CD4-positive, alpha-beta T cell treated with Interleukin-4 for 1 hour (primary cell): Measurements from ENCODE around the gene TRIP6.
"Not testable (repeated sequence)": the region's sequence is repeated elsewhere in the genome, so short reads cannot be mapped to it uniquely, and the experiment has no call there.

Source experiments
- DNase-seq, 2 donors: peaks; one replicate each; pipeline ENCODE4 v3.0.0-alpha.2; 2020 to 2022

The TRIP6 gene

DNA sequence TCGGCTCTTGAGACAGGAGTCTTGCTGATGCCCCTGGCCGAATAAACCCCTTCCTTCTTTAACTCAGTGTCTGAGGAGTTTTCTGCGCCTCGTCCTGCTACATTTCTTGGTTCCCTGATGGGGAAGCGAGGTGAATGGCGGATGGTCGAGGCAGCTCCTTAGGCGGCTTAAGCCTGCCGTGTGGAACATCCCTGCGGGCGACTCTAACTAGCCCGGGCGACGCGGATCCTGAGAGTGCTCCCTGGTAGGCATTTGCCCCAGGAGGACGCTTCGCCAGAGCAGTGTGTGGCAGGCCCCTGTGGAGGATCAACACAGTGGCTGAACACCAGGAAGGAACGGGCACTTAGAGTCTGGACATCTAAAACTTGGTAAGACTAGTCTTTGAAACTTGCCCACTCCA lies 27.8 kb upstream of the TRIP6 start:
- DNase-seq, result no peak

DNA sequence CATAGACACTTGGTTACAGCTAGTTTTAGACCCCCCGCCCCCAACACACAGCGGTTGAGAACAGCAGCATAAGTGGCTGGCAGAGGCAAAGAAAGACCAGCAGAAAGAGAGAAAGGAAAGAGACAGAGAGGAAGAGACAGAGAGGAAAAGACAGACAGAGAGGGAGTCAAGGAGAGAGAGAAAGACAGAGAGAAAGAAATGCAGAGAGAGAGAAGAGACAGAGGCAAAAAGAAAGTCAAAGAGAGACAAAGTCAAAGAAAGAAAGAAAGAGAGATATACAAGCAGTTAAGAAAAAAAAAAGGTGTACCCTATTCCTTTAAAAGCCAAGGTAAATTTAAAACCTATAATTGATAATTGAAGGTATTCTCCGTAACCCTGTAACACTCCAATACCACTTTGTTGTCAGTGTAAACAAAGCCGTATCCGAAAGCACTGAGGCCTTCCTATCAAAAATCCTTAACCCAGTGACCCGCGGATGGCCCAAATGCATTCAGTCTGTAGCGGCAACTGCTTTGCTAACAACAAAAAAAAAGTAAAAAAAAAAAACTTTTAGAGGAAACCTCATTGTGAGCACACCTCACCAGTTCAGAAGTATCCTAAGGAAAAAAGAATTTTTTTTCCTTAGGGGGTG lies 26.6 kb upstream of the TRIP6 start:
- DNase-seq, result no peak

DNA sequence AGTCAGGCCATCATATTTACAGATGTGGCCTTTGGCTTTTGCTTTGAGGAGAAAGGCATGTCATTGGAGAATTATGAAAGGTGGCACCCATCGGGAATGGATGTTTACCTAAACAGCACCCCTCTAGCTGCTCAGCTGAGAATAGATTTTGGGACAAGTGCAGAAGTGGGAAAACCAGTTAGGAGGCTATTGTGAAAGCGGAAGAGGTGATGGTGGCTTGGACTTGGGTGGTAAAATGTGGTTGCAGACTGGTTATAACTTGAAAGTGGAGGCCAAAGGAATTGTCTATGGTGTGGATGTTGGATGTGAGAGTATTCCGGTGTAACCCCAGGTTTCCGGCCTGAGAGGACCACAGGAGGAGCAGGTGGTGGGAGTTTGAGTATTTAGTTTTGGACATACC lies 19.8 kb upstream of the TRIP6 start:
- DNase-seq, result no peak

- DNase-seq, result peak; percentile 82 to 85
Observed at GRCh38 chr7:100852048-100852872, 14.9 kb upstream of the TRIP6 start, which contains the start of gene SLC12A9. Gene SLC12A9, plus strand, starts transcription at chr7:100852713. Its CDS starts 1,485 bp downstream, at chr7:100854198.

GRCh38 chr7:100854146-100854895 lies 12.9 kb upstream of the TRIP6 start:
- DNase-seq, result no peak

DNA sequence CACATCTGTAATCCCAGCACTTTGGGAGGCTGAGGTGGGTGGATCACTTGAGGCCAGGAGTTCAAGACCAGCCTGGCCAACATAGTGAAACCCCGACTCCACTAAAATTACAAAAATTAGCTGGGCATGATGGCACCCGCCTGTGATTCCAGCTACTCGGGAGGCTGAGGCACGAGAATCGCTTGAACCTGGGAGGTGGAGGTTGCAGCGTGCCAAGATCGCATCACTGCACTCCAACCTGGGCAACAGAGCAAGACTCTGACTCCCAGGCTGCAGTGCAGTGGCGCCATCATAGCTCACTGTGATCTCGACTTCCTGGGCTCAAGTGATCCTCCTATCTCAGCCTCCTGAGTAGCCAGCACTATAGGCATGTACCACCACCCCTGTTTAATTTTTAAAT lies 12.3 kb upstream of the TRIP6 start:
- DNase-seq, result not testable (repeated sequence)

- no peak for DNase-seq
Observed at GRCh38 chr7:100855515-100855914, 11.7 kb upstream of the TRIP6 start.

GRCh38 chr7:100856871-100857282 lies 10.3 kb upstream of the TRIP6 start:
- no peak for DNase-seq

DNA sequence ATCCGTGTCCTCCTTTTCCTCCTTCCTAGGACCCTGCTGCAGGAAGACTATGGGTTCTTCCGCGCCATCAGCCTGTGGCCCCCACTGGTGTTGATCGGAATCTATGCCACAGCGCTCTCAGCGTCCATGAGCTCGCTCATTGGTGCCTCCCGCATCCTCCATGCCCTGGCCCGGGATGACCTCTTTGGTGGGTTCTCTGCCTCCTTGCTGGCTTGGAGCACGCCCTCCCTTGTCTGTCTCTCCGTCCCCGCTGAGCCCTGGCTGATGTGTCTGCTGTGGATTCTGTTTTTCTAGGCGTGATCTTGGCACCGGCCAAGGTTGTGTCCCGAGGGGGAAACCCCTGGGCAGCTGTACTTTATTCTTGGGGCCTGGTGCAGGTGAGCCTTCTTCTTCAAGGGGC lies 7.3 kb upstream of the TRIP6 start:
- DNase-seq, result no peak

DNA sequence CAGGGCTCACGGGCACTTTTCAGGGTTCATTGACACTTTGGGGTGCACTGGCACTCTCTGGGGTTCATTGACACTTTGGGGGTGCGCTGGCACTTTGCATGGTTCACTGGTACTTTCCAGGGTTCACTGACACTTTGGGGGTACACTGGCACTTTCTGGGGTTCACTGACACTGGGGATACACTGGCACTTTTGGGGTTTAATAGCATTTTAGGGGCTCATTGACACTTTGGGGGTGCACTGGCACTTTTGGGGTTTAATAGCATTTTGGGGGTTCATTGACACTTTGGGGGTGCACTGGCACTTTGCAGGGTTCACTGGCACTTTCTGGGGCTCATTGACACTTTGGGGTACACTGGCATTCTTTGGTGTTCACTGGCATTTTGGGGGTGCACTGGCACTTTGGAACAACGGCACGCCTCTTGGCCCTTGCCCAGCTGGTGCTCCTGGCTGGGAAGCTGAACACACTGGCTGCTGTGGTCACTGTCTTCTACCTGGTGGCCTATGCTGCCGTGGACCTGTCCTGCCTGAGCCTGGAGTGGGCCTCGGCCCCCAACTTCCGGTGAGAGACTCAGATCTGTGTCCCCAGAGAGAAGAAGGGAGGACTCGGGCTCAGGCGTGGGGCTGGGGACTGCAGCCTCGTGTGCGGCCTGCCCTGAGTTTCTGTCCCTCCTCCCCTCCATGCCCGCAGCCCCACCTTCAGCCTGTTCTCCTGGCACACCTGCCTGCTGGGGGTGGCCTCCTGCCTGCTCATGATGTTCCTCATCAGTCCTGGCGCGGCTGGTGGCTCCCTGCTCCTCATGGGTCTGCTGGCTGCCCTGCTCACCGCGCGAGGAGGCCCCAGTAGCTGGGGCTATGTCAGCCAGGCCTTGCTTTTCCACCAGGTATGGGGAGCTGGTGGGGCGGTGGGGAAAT lies 6.2 kb upstream of the TRIP6 start:
- no peak for DNase-seq

- no peak for DNase-seq
Observed at GRCh38 chr7:100861616-100861985, 5.6 kb upstream of the TRIP6 start.

GRCh38 chr7:100863406-100863950 lies 3.7 kb upstream of the TRIP6 start:
- DNase-seq, result no peak

GRCh38 chr7:100864263-100864845 lies 2.8 kb upstream of the TRIP6 start:
- no peak for DNase-seq

GRCh38 chr7:100865372-100865911 lies 1.7 kb upstream of the TRIP6 start:
- DNase-seq, result no peak

- peak in 1 of 2 donors; percentile 24 for DNase-seq
Observed at GRCh38 chr7:100865938-100866728, 1.1 kb upstream of the TRIP6 start.

- no peak for DNase-seq
Observed at GRCh38 chr7:100866729-100867039, 503 bp upstream of the TRIP6 start.

DNA sequence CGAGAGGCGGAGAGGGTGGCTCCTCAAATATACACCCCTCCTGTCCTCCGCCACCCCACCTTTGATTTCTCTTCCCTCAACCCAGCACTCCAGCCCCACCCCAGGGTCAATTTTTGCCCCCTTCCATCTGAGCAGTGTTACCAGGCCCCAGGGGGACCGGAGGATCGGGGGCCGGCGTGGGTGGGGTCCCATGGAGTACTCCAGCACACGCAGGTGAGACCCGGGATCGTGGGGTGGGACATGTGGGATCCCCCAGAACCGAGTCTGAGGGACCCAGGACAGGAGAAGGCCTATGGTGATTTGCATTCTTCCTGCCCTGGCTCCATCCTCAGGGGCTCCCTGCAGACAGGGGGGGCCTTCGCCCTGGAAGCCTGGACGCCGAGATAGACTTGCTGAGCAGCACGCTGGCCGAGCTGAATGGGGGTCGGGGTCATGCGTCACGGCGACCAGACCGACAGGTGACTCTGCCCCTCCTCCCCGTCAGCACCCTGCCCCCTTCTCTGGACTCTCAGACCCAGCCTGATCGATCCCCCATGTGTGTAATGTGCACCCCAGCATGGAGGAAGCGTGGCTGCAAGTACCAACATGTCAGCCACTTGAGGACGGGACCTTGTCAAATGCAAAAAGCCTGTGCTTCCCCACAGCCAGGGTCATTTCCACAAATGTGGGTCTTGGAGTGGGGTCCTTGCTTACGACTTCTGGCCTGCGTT lies 744 bp downstream of the TRIP6 start:
- DNase-seq, result no peak

DNA sequence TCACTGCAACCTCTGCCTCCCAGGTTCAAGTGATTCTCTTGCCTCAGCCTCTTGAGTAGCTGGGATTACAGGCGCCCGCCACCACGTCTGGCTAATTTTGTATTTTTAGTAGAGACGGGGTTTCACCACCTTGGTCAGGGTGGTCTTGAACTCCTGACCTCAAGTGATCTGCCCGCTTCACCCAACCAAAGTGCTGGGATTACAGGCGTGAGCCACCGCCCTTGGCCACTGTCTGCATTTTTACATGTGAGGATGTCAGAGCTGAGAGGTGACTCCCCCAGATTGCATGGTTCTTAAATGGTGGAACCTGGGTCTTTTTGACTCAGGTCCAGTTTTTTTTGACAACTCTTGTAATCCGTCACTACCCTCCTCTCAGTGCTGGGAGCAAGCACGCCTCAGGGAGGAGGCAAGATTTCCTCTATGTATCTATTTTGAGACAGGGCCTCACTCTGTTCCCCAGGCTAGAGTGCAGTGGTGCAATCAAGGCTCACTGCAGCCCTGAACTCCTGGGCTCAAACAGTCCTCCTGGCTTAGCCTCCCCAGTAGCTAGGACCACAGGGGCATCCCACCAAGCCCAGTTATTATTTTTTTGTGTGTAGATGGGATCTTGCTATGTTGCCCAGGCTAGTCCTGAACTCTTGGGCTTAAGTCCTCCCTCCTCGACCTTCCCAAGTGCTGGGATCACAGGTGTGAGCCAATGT lies 6.6 kb downstream of the TRIP6 start:
- DNase-seq, result no peak

DNA sequence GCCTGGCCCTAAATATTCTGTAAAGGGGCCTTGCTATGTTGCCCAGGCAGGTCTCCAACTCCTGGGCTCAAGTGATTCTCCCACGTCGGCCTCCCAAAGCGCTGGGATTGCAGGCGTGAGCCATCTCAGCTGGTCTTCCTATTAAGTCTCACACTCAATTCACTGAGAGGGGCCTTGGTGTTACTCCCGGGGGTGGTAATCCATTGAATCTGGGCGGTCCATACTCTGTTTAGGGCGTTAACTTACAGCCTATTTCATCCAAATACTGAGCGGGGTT lies 7.1 kb downstream of the TRIP6 start:
- no peak for DNase-seq
